Measurements from ENCODE around the gene PRSS21.

- TF ChIP-seq EZH2 (IDR thresholded peaks at IDR 0.05; ENCODE audit: insufficient read depth, poor library complexity, severe bottlenecking) (no peak), EZH2phosphoT487 (IDR thresholded peaks at IDR 0.05; ENCODE audit: insufficient read depth, low read depth) (no peak)
These were observed 11.4 kb downstream of the PRSS21 start for GRCh38 chr16:2828521-2828840.
